Prostate gland (tissue), 2 donors: Measurements from ENCODE around the gene OTUD1. TPM values are rescaled to one million over a fixed set of nuclear protein-coding genes. Genes with fewer than 3 reads are reported as not detected.

Source experiments
- DNase-seq: peaks from one replicate; pipeline ENCODE4 v3.0.0-alpha.2; 2019; ENCODE audit warnings: low spot score
- H3K27ac ChIP-seq, 2 donors: fragments of 200-600 bp; sonication (generic); 2 replicates each; pipeline ENCODE4 v1.5.1; 2017 to 2019
- H3K27me3 ChIP-seq: fragments of 200-600 bp; sonication (generic); replicated peaks from 2 replicates; pipeline ENCODE4 v1.5.1; 2019; ENCODE audit not compliant: insufficient read depth
- H3K36me3 ChIP-seq, 2 donors: fragments of 200-600 bp; sonication (generic); 1 replicate in 1 of 2; 2 replicates in 1 of 2; pipeline versions ENCODE4 v1.5.1 to v1.8.1; 2017 to 2019
- H3K4me1 ChIP-seq: fragments of 200-600 bp; sonication (generic); replicated peaks from 2 replicates; pipeline ENCODE4 v1.5.1; 2019
- H3K4me3 ChIP-seq, 2 donors: fragments of 200-600 bp; sonication (generic); 2 replicates each; pipeline ENCODE4 v1.5.1; 2017 to 2019
- H3K9me3 ChIP-seq: fragments of 200-600 bp; sonication (generic); 2 replicates; pipeline ENCODE4 v1.5.1; 2017
- CTCF ChIP-seq, 4 experiments: fragments of 200-600 bp in 2 of 4; fragments of 450-650 bp in 2 of 4; sonication (generic) in 2 of 4; IDR thresholded peaks; 1 replicate in 3 of 4; 2 replicates in 1 of 4; pipeline ENCODE4 v1.5.1; 2016 to 2019; ENCODE audit warnings: antibody characterized with exemption in 4 of 4, mild to moderate bottlenecking in 2 of 4, moderate library complexity in 2 of 4
- POLR2A ChIP-seq: fragments of 450-650 bp; IDR thresholded peaks from one replicate; pipeline ENCODE4 v1.6.1; 2016; ENCODE audit warnings: antibody characterized with exemption, mild to moderate bottlenecking
- POLR2AphosphoS5 ChIP-seq: sonication (generic); formaldehyde crosslinking; IDR thresholded peaks from one replicate; pipeline ENCODE4 v1.6.1; 2017; ENCODE audit warnings: antibody characterized with exemption
- WGBS: methylation state at CpG from one replicate; pipeline ENCODE4 v1.1.5; 2018; 5-methylcytosine and 5-hydroxymethylcytosine counted together
- intact Hi-C: fragments of 100-400 bp; cut with DNase I; formaldehyde crosslinking; loops from one replicate; pipeline ENCODE4 v1.14.2; 2022
- total RNA-seq, 2 donors: library from RNA; depleted of rRNA; stranded (reverse); fragments of >200 nt; gene quantifications; one replicate each; pipeline ENCODE4 v1.1.0, GENCODE V29; 2016

The OTUD1 gene
- total RNA-seq, 2 donors from 2014 or later, result 11.9 to 13.8 TPM

GRCh38 chr10:23413629-23414089 is 25.2 kb upstream of the OTUD1 start:
- Histone ChIP-seq H3K9me3 (no peaks in the 10 kb centered on the region), H3K27me3 (no peaks in the 10 kb centered on the region), H3K27ac (no peak overlapping the region), H3K4me3 (no peak overlapping the region), H3K36me3 (no peaks in the 10 kb centered on the region), H3K4me1 (no peaks in the 10 kb centered on the region)
- TF ChIP-seq POLR2A (no peak), POLR2AphosphoS5 (no peak), CTCF (IDR thresholded peaks at IDR 0.05) (no peak)
- intact Hi-C loops, result no loop called here
- no peak for DNase-seq
- 83% methylated on average over 5 of the region's 5 CpGs for WGBS

GRCh38 chr10:23414658-23415057 is 24.2 kb upstream of the OTUD1 start:
- WGBS, result 89% methylated on average over 2 of the region's 2 CpGs
- no peak overlapping the region for H3K27ac ChIP-seq
- no peaks in the 10 kb centered on the region for H3K4me1 ChIP-seq
- DNase-seq, result no peak
- no peak overlapping the region for H3K4me3 ChIP-seq
- intact Hi-C loops, result no loop called here
- H3K9me3 ChIP-seq, result no peaks in the 10 kb centered on the region
- TF ChIP-seq POLR2AphosphoS5 (no peak), POLR2A (no peak), CTCF (IDR thresholded peaks at IDR 0.05) (no peak)
- no peaks in the 10 kb centered on the region for H3K27me3 ChIP-seq
- H3K36me3 ChIP-seq, result no peaks in the 10 kb centered on the region

GRCh38 chr10:23417254-23417653 is 21.6 kb upstream of the OTUD1 start:
- no peaks in the 10 kb centered on the region for H3K4me1 ChIP-seq
- TF ChIP-seq CTCF (IDR thresholded peaks at IDR 0.05) (no peak), POLR2A (no peak), POLR2AphosphoS5 (no peak)
- H3K27me3 ChIP-seq, result no peaks in the 10 kb centered on the region
- no peak overlapping the region for H3K27ac ChIP-seq
- H3K4me3 ChIP-seq, result no peak overlapping the region
- 29% methylated on average over 1 of the region's 1 CpG for WGBS
- no peaks in the 10 kb centered on the region for H3K9me3 ChIP-seq
- intact Hi-C loops, result no loop called here
- no peaks in the 10 kb centered on the region for H3K36me3 ChIP-seq
- no peak for DNase-seq

GRCh38 chr10:23418051-23418681 is 20.7 kb upstream of the OTUD1 start:
- no peak for DNase-seq
- Histone ChIP-seq H3K27me3 (no peaks in the 10 kb centered on the region), H3K4me1 (no peaks in the 10 kb centered on the region), H3K36me3 (no peaks in the 10 kb centered on the region), H3K4me3 (no peak overlapping the region), H3K9me3 (no peaks in the 10 kb centered on the region), H3K27ac (no peak overlapping the region)
- 86% methylated on average over 3 of the region's 3 CpGs for WGBS
- intact Hi-C loops, result no loop called here
- TF ChIP-seq POLR2A, result no peak
- TF ChIP-seq POLR2AphosphoS5, result no peak

GRCh38 chr10:23419201-23419600 is 19.7 kb upstream of the OTUD1 start:
- H3K4me1 ChIP-seq, result no peaks in the 10 kb centered on the region
- TF ChIP-seq POLR2A, result no peak
- no peak for TF ChIP-seq POLR2AphosphoS5
- TF ChIP-seq CTCF (IDR thresholded peaks at IDR 0.05), result no peak
- no peak for DNase-seq
- H3K36me3 ChIP-seq, result no peaks in the 10 kb centered on the region
- no peak overlapping the region for H3K4me3 ChIP-seq
- no peak overlapping the region for H3K27ac ChIP-seq
- intact Hi-C loops, result no loop called here
- H3K27me3 ChIP-seq, result no peaks in the 10 kb centered on the region
- no peaks in the 10 kb centered on the region for H3K9me3 ChIP-seq
- WGBS, result 81% methylated on average over 5 of the region's 5 CpGs
